Progenitor cell of endocrine pancreas (in vitro differentiated cells): ENCODE data around the gene PDCL3. TPM values are rescaled to one million over a fixed set of nuclear protein-coding genes. Genes with fewer than 3 reads are reported as not detected.

Experiments
- DNase-seq: peaks from one replicate; pipeline ENCODE4 v3.0.0; 2021; ENCODE audit warnings: low spot score; ENCODE audit not compliant: unreplicated experiment
- H3K27ac Mint-ChIP-seq: 2 replicates; pipeline ENCODE4 v1.8.0; 2021; ENCODE audit warnings: mild to moderate bottlenecking, moderate library complexity, mixed read lengths
- H3K27me3 Mint-ChIP-seq: 2 replicates; pipeline ENCODE4 v1.8.0; 2021; ENCODE audit warnings: mixed read lengths
- H3K36me3 Mint-ChIP-seq: 2 replicates; pipeline ENCODE4 v1.8.0; 2022; ENCODE audit warnings: mixed read lengths; ENCODE audit not compliant: insufficient read depth
- H3K4me1 Mint-ChIP-seq: 2 replicates; pipeline ENCODE4 v1.8.0; 2021; ENCODE audit warnings: low read depth, mixed read lengths
- H3K4me3 Mint-ChIP-seq: 2 replicates; pipeline ENCODE4 v1.8.0; 2021; ENCODE audit warnings: low read depth, mild to moderate bottlenecking, moderate library complexity, mixed read lengths
- H3K9me3 Mint-ChIP-seq: 2 replicates; pipeline ENCODE4 v1.8.0; 2021; ENCODE audit warnings: low read depth, mixed read lengths
- CTCF ChIP-seq: fragments of 200-600 bp; sonication (generic); IDR thresholded peaks from one replicate; pipeline ENCODE4 v1.5.0; 2021; ENCODE audit warnings: antibody characterized with exemption, mild to moderate bottlenecking; ENCODE audit not compliant: unreplicated experiment
- total RNA-seq: library from RNA; stranded (reverse); gene quantifications from 2 replicates; pipeline ENCODE4 v1.2.1, GENCODE V29; 2021

The PDCL3 gene
- total RNA-seq, 1 donor from 2014 or later = 36.8 TPM

GRCh38 chr2:100522430-100522829 is 40.4 kb upstream of the PDCL3 start:
- no peak for DNase-seq
- Mint-ChIP-seq H3K4me1 (peaks cover 6% of the 10 kb centered on the region), H3K27ac (no peak overlapping the region), H3K4me3 (no peak overlapping the region), H3K36me3 (no peaks in the 10 kb centered on the region), H3K27me3 (peaks cover 17% of the 10 kb centered on the region), H3K9me3 (no peaks in the 10 kb centered on the region)
- no peak for TF ChIP-seq CTCF

GRCh38 chr2:100524331-100524730 is 38.5 kb upstream of the PDCL3 start:
- Mint-ChIP-seq H3K27ac (no peak overlapping the region), H3K36me3 (no peaks in the 10 kb centered on the region), H3K9me3 (no peaks in the 10 kb centered on the region), H3K4me3 (no peak overlapping the region), H3K4me1 (peaks cover 6% of the 10 kb centered on the region), H3K27me3 (peaks cover 19% of the 10 kb centered on the region)
- no peak for TF ChIP-seq CTCF
- DNase-seq = no peak

- H3K27me3 Mint-ChIP-seq = peaks cover 22% of the 10 kb centered on the region
- TF ChIP-seq CTCF = no peak
- no peaks in the 10 kb centered on the region for H3K36me3 Mint-ChIP-seq
- DNase-seq = no peak
- H3K4me3 Mint-ChIP-seq = no peak overlapping the region
- H3K4me1 Mint-ChIP-seq = peaks cover 4% of the 10 kb centered on the region
- no peak overlapping the region for H3K27ac Mint-ChIP-seq
- no peaks in the 10 kb centered on the region for H3K9me3 Mint-ChIP-seq
Observed at GRCh38 chr2:100526868-100527267, 35.9 kb upstream of the PDCL3 start.

- H3K27me3 Mint-ChIP-seq = peaks cover 22% of the 10 kb centered on the region
- TF ChIP-seq CTCF = no peak
- H3K27ac Mint-ChIP-seq = no peak overlapping the region
- H3K4me3 Mint-ChIP-seq = no peak overlapping the region
- no peak for DNase-seq
- no peaks in the 10 kb centered on the region for H3K4me1 Mint-ChIP-seq
- no peaks in the 10 kb centered on the region for H3K36me3 Mint-ChIP-seq
- no peaks in the 10 kb centered on the region for H3K9me3 Mint-ChIP-seq
Observed at GRCh38 chr2:100527440-100528015, 35.3 kb upstream of the PDCL3 start.

GRCh38 chr2:100529176-100529575 is 33.6 kb upstream of the PDCL3 start:
- no peaks in the 10 kb centered on the region for H3K4me1 Mint-ChIP-seq
- no peaks in the 10 kb centered on the region for H3K36me3 Mint-ChIP-seq
- peaks cover 29% of the 10 kb centered on the region for H3K27me3 Mint-ChIP-seq
- no peak for DNase-seq
- peaks cover 3% of the 10 kb centered on the region for H3K9me3 Mint-ChIP-seq
- TF ChIP-seq CTCF = no peak
- H3K27ac Mint-ChIP-seq = no peak overlapping the region
- no peak overlapping the region for H3K4me3 Mint-ChIP-seq
